ENCODE measurements around the gene HLA-DOB. TPM values are rescaled to one million over a fixed set of nuclear protein-coding genes. Genes with fewer than 3 reads are reported as not detected.
A peak's percentile ranks its signal among the peaks of the same experiment; 100 is the strongest.
"Not testable (repeated sequence)": the region's sequence is repeated elsewhere in the genome, so short reads cannot be mapped to it uniquely, and the experiment has no call there.

The HLA-DOB gene
- total RNA-seq, 1 donor from 2014 or later: 0.20 TPM

- TF ChIP-seq, protein P1, sequence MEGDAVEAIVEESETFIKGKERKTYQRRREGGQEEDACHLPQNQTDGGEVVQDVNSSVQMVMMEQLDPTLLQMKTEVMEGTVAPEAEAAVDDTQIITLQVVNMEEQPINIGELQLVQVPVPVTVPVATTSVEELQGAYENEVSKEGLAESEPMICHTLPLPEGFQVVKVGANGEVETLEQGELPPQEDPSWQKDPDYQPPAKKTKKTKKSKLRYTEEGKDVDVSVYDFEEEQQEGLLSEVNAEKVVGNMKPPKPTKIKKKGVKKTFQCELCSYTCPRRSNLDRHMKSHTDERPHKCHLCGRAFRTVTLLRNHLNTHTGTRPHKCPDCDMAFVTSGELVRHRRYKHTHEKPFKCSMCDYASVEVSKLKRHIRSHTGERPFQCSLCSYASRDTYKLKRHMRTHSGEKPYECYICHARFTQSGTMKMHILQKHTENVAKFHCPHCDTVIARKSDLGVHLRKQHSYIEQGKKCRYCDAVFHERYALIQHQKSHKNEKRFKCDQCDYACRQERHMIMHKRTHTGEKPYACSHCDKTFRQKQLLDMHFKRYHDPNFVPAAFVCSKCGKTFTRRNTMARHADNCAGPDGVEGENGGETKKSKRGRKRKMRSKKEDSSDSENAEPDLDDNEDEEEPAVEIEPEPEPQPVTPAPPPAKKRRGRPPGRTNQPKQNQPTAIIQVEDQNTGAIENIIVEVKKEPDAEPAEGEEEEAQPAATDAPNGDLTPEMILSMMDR (IDR thresholded peaks at IDR 0.05; ENCODE audit: insufficient read depth, low read depth, low read length): no peak
- no peak for TF ChIP-seq EZH2 (IDR thresholded peaks at IDR 0.05; ENCODE audit: insufficient read depth, low read length)
- H2AFZ ChIP-seq (ENCODE audit: low read depth, low read length): no peak overlapping the region
- H3K4me1 ChIP-seq (ENCODE audit: insufficient read depth, low read length): no peaks in the 10 kb centered on the region
- Mint-ChIP-seq H3K4me3 (ENCODE audit: unreplicated experiment) (no peak overlapping the region), H3K27me3 (ENCODE audit: low read depth, unreplicated experiment) (peaks cover 31% of the 10 kb centered on the region), H3K4me1 (ENCODE audit: low read depth, unreplicated experiment) (peaks cover 11% of the 10 kb centered on the region), H3K9me3 (ENCODE audit: unreplicated experiment) (peaks cover 2% of the 10 kb centered on the region), H3K27ac (ENCODE audit: unreplicated experiment) (no peak overlapping the region), H3K36me3 (ENCODE audit: low read depth, unreplicated experiment) (peaks cover 2% of the 10 kb centered on the region)
- H3K9ac ChIP-seq (ENCODE audit: low read length): no peak overlapping the region
- no peaks in the 10 kb centered on the region for H3K36me3 ChIP-seq (ENCODE audit: insufficient read depth, low read length)
- FAIRE-seq: no peak
- no peak overlapping the region for H3K4me3 ChIP-seq (ENCODE audit: insufficient read depth, low read depth, low read length)
- H3K27me3 ChIP-seq (ENCODE audit: insufficient read depth, low read length): peaks cover 36% of the 10 kb centered on the region
- no peaks in the 10 kb centered on the region for H3K9me3 ChIP-seq (ENCODE audit: insufficient read depth, low read depth, low read length)
- H4K20me1 ChIP-seq (ENCODE audit: insufficient read depth, low read length): no peaks in the 10 kb centered on the region
- H3K79me2 ChIP-seq (ENCODE audit: insufficient read depth, low read length): no peaks in the 10 kb centered on the region
- H3K4me2 ChIP-seq (ENCODE audit: low read length): no peak overlapping the region
- no peak for DNase-seq (ENCODE audit: low read depth)
- no peak overlapping the region for H3K27ac ChIP-seq (ENCODE audit: low read depth, low read length)
Measured at GRCh38 chr6:32792901-32793435, 23.8 kb downstream of the HLA-DOB start.

GRCh38 chr6:32790306-32790705 lies 26.5 kb downstream of the HLA-DOB start:
- no peak overlapping the region for H3K27ac ChIP-seq (ENCODE audit: low read depth, low read length)
- no peak overlapping the region for H3K4me3 ChIP-seq (ENCODE audit: insufficient read depth, low read depth, low read length)
- H3K4me3 Mint-ChIP-seq (ENCODE audit: unreplicated experiment): no peak overlapping the region
- peaks cover 23% of the 10 kb centered on the region for H3K27me3 Mint-ChIP-seq (ENCODE audit: low read depth, unreplicated experiment)
- H3K9ac ChIP-seq (ENCODE audit: low read length): no peak overlapping the region
- H3K36me3 Mint-ChIP-seq (ENCODE audit: low read depth, unreplicated experiment): peaks cover 2% of the 10 kb centered on the region
- H3K9me3 Mint-ChIP-seq (ENCODE audit: unreplicated experiment): peaks cover 4% of the 10 kb centered on the region
- no peak for DNase-seq (ENCODE audit: low read depth)
- H3K27ac Mint-ChIP-seq (ENCODE audit: unreplicated experiment): no peak overlapping the region
- no peaks in the 10 kb centered on the region for H3K79me2 ChIP-seq (ENCODE audit: insufficient read depth, low read length)
- no peak for TF ChIP-seq EZH2 (IDR thresholded peaks at IDR 0.05; ENCODE audit: insufficient read depth, low read length)
- TF ChIP-seq, protein P1 (IDR thresholded peaks at IDR 0.05; ENCODE audit: insufficient read depth, low read depth, low read length): no peak
- H3K27me3 ChIP-seq (ENCODE audit: insufficient read depth, low read length): peaks cover 37% of the 10 kb centered on the region
- no peak for FAIRE-seq
- H3K4me2 ChIP-seq (ENCODE audit: low read length): no peak overlapping the region
- no peaks in the 10 kb centered on the region for H4K20me1 ChIP-seq (ENCODE audit: insufficient read depth, low read length)
- H3K9me3 ChIP-seq (ENCODE audit: insufficient read depth, low read depth, low read length): no peaks in the 10 kb centered on the region
- H2AFZ ChIP-seq (ENCODE audit: low read depth, low read length): no peak overlapping the region
- H3K4me1 Mint-ChIP-seq (ENCODE audit: low read depth, unreplicated experiment): no peaks in the 10 kb centered on the region
- no peaks in the 10 kb centered on the region for H3K4me1 ChIP-seq (ENCODE audit: insufficient read depth, low read length)
- H3K36me3 ChIP-seq (ENCODE audit: insufficient read depth, low read length): no peaks in the 10 kb centered on the region

DNA sequence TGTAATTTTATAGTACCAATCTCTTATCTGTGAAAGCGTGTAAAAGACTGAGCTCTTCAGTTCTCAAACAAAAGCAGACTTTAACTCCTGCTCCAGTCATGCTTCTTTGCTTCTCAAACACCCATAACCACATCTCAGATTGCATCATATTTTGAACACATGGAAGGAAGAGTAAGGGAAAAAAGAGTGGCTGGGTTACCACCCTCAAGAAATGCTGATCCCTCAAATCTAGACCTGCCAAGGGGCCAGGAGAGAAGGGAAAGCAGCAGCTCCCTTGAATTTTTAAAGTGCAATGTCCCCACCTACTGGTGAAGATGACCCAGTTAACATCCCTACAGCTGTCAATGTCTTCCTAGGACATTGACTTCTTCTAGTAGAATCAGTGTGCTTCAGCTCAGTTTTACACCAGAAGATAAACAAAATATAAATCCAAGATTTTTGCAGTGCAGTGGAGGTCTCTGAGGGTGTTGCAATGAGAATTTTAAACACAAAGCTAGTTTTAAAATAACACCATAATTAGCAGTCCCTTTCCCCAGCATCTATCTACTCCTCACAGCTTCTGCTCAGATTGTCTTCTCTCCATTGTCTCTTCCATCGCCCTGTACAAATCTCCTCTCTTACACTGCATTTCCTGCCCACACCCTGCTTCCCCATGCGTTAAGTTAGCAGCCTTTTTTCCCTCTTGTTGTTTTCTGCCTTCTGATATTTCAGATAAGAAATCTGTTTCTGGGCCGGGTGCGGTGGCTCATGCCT lies 30.8 kb downstream of the HLA-DOB start:
- no peak overlapping the region for H2AFZ ChIP-seq (ENCODE audit: low read depth, low read length)
- H3K79me2 ChIP-seq (ENCODE audit: insufficient read depth, low read length): no peaks in the 10 kb centered on the region
- H3K36me3 ChIP-seq (ENCODE audit: insufficient read depth, low read length): no peaks in the 10 kb centered on the region
- Mint-ChIP-seq H3K27me3 (ENCODE audit: low read depth, unreplicated experiment) (peaks cover 3% of the 10 kb centered on the region), H3K9me3 (ENCODE audit: unreplicated experiment) (peaks cover 4% of the 10 kb centered on the region), H3K4me1 (ENCODE audit: low read depth, unreplicated experiment) (no peaks in the 10 kb centered on the region), H3K36me3 (ENCODE audit: low read depth, unreplicated experiment) (no peaks in the 10 kb centered on the region), H3K27ac (ENCODE audit: unreplicated experiment) (no peak overlapping the region), H3K4me3 (ENCODE audit: unreplicated experiment) (no peak overlapping the region)
- no peak overlapping the region for H3K9ac ChIP-seq (ENCODE audit: low read length)
- no peak overlapping the region for H3K4me3 ChIP-seq (ENCODE audit: insufficient read depth, low read depth, low read length)
- no peaks in the 10 kb centered on the region for H3K4me1 ChIP-seq (ENCODE audit: insufficient read depth, low read length)
- H3K9me3 ChIP-seq (ENCODE audit: insufficient read depth, low read depth, low read length): no peaks in the 10 kb centered on the region
- peak; percentile 52 for FAIRE-seq
- peak; percentile 22 for DNase-seq (ENCODE audit: low read depth)
- peaks cover 12% of the 10 kb centered on the region for H3K27me3 ChIP-seq (ENCODE audit: insufficient read depth, low read length)
- H3K4me2 ChIP-seq (ENCODE audit: low read length): no peak overlapping the region
- no peak overlapping the region for H3K27ac ChIP-seq (ENCODE audit: low read depth, low read length)
- no peaks in the 10 kb centered on the region for H4K20me1 ChIP-seq (ENCODE audit: insufficient read depth, low read length)
- TF ChIP-seq, protein P1 (IDR thresholded peaks at IDR 0.05; ENCODE audit: insufficient read depth, low read depth, low read length): peak; percentile 58
- no peak for TF ChIP-seq EZH2 (IDR thresholded peaks at IDR 0.05; ENCODE audit: insufficient read depth, low read length)

DNA sequence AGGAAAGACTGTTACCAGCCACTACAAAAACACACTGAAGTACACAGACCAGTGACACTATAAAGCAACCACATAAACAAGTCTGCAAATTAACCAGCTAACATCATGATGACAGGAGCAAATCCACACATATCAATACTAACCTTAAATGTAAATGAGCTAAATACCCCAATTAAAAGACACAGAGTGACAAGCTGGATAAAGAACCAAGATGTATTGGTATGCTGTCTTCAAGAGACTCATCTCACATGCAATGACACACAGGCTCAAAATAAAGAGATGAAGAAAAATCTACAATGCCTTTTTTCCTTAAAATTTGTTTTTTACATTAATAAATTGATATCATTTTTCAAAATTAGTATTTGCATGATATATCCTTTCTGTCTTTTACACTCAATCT lies 33.9 kb downstream of the HLA-DOB start:
- H3K4me1 Mint-ChIP-seq (ENCODE audit: low read depth, unreplicated experiment); H3K4me3 Mint-ChIP-seq (ENCODE audit: unreplicated experiment); DNase-seq (ENCODE audit: low read depth); H3K79me2 ChIP-seq (ENCODE audit: insufficient read depth, low read length); H3K4me2 ChIP-seq (ENCODE audit: low read length); H3K9me3 ChIP-seq (ENCODE audit: insufficient read depth, low read depth, low read length); FAIRE-seq; H3K27me3 Mint-ChIP-seq (ENCODE audit: low read depth, unreplicated experiment); H3K27ac ChIP-seq (ENCODE audit: low read depth, low read length); H2AFZ ChIP-seq (ENCODE audit: low read depth, low read length); H3K4me3 ChIP-seq (ENCODE audit: insufficient read depth, low read depth, low read length); H3K36me3 ChIP-seq (ENCODE audit: insufficient read depth, low read length); H4K20me1 ChIP-seq (ENCODE audit: insufficient read depth, low read length); H3K4me1 ChIP-seq (ENCODE audit: insufficient read depth, low read length); H3K9ac ChIP-seq (ENCODE audit: low read length); H3K27ac Mint-ChIP-seq (ENCODE audit: unreplicated experiment); H3K36me3 Mint-ChIP-seq (ENCODE audit: low read depth, unreplicated experiment): not testable (repeated sequence)
- H3K9me3 Mint-ChIP-seq (ENCODE audit: unreplicated experiment): peaks cover 11% of the 10 kb centered on the region
- H3K27me3 ChIP-seq (ENCODE audit: insufficient read depth, low read length): peaks cover 15% of the 10 kb centered on the region

Data from astrocyte (in vitro differentiated cells and primary cell).